ENCODE measurements around the gene GRIP1.

GRCh38 chr12:66467932-66468331 lies 210.9 kb downstream of the GRIP1 start:
- TF ChIP-seq CTCF (IDR thresholded peaks at IDR 0.05) (no peak), POLR2A (IDR thresholded peaks at IDR 0.05) (no peak)

Measured in tibial nerve (tissue), 3 donors.